Thyroid gland (tissue), 4 donors: ENCODE measurements around the gene VPS35L.

Experiments used
- CTCF ChIP-seq, 6 experiments: fragments of 200-600 bp in 3 of 6; fragments of 450-650 bp in 3 of 6; sonication (generic) in 3 of 6; IDR thresholded peaks; one replicate each; pipeline ENCODE4 v1.5.1; 2016 to 2019; ENCODE audit warnings: antibody characterized with exemption in 6 of 6, mild to moderate bottlenecking in 2 of 6, inconsistent platforms in 1 of 6, moderate library complexity in 1 of 6
- POLR2A ChIP-seq, 2 donors: fragments of 450-650 bp; IDR thresholded peaks; one replicate each; pipeline ENCODE4 v1.6.1; 2017; ENCODE audit warnings: antibody characterized with exemption in 2 of 2, mild to moderate bottlenecking in 2 of 2, moderate library complexity in 1 of 2

GRCh38 chr16:19696328-19696727 is 140.8 kb downstream of the VPS35L start:
- TF ChIP-seq CTCF (IDR thresholded peaks at IDR 0.05) = no peak
- TF ChIP-seq POLR2A (IDR thresholded peaks at IDR 0.05) = no peak
